Left lung (tissue), 10 donors: ENCODE results near the gene PFKP. TPM values are rescaled to one million over a fixed set of nuclear protein-coding genes. Genes with fewer than 3 reads are reported as not detected.

Experiments
- ATAC-seq: fragments of 200-7000 bp; cut with Tn5 transposase; one replicate; pipeline ENCODE4 v1.9.1; 2020; ENCODE audit warnings: moderate library complexity
- DNase-seq, 4 donors: peaks; one replicate each; pipeline ENCODE4 v3.0.0-alpha.2; 2013 to 2020
- H3K27ac ChIP-seq, 2 donors: fragments of 200-600 bp; sonication (generic) in 1 of 2; one replicate each; pipeline versions ENCODE4 v1.5.0 to v1.8.0; 2020 to 2021
- H3K27me3 ChIP-seq, 2 donors: fragments of 200-600 bp; sonication (generic) in 1 of 2; one replicate each; pipeline versions ENCODE4 v1.5.0 to v1.8.0; 2020 to 2021
- H3K36me3 ChIP-seq, 2 donors: fragments of 200-600 bp; sonication (generic) in 1 of 2; one replicate each; pipeline versions ENCODE4 v1.5.0 to v1.8.0; 2020 to 2021
- H3K4me1 ChIP-seq, 2 donors: fragments of 200-600 bp; one replicate each; pipeline ENCODE4 v1.8.0; 2021
- H3K4me3 ChIP-seq, 2 donors: fragments of 200-600 bp; sonication (generic) in 1 of 2; one replicate each; pipeline versions ENCODE4 v1.5.0 to v1.8.0; 2020 to 2021; ENCODE audit warnings: mild to moderate bottlenecking in 1 of 2
- H3K9me3 ChIP-seq, 2 donors: fragments of 200-600 bp; sonication (generic) in 1 of 2; one replicate each; pipeline versions ENCODE4 v1.5.0 to v1.8.0; 2020 to 2021
- intact Hi-C, 2 donors: fragments of 100-400 bp; cut with DNase I; formaldehyde crosslinking; loops; one replicate each; pipeline versions ENCODE4 v1.11.2 to v1.14.2; 2022
- polyA plus RNA-seq, 6 donors: library from polyadenylated mRNA; unstranded; fragments of 120-200 nt; gene quantifications; one replicate each; pipeline ENCODE4 v1.2.1, GENCODE V29; 2013; ENCODE audit not compliant: insufficient read length in 6 of 6
- total RNA-seq, 2 donors: library from RNA; stranded (reverse); fragmentation: NEBNext Ultra II Directional; extraction: Animal tissue kit (Norgen Biotek cat#: 25700); gene quantifications; one replicate each; pipeline ENCODE4 v1.2.1, GENCODE V29; 2021
- TF ChIP-seq, protein P1 (sequence below), 2 donors: fragments of 200-600 bp; sonication (generic) in 1 of 2; IDR thresholded peaks; one replicate each; pipeline versions ENCODE4 v1.5.0 to v1.8.0; 2021; ENCODE audit warnings: antibody characterized with exemption in 2 of 2
- donor health status: DM: no; HTN: yes; CAD: no.
- donor health status: DM: no; HTN: no; CAD: no.

Gene PFKP
- total and polyA plus RNA-seq, 8 donors, result 7.4 to 70.0 (median 11.2) TPM

GRCh38 chr10:3141351-3142005 lies 74.1 kb downstream of the PFKP start:
- H3K9me3 ChIP-seq, result no peaks in the 10 kb centered on the region
- TF ChIP-seq, protein P1, sequence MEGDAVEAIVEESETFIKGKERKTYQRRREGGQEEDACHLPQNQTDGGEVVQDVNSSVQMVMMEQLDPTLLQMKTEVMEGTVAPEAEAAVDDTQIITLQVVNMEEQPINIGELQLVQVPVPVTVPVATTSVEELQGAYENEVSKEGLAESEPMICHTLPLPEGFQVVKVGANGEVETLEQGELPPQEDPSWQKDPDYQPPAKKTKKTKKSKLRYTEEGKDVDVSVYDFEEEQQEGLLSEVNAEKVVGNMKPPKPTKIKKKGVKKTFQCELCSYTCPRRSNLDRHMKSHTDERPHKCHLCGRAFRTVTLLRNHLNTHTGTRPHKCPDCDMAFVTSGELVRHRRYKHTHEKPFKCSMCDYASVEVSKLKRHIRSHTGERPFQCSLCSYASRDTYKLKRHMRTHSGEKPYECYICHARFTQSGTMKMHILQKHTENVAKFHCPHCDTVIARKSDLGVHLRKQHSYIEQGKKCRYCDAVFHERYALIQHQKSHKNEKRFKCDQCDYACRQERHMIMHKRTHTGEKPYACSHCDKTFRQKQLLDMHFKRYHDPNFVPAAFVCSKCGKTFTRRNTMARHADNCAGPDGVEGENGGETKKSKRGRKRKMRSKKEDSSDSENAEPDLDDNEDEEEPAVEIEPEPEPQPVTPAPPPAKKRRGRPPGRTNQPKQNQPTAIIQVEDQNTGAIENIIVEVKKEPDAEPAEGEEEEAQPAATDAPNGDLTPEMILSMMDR (IDR thresholded peaks at IDR 0.05), result no peak
- no peak overlapping the region for H3K4me3 ChIP-seq
- DNase-seq, result no peak
- no peak for ATAC-seq
- no peak overlapping the region for H3K27ac ChIP-seq
- intact Hi-C loops, result no loop called here
- H3K27me3 ChIP-seq, result no peaks in the 10 kb centered on the region
- peaks cover 0 to 100% of the 10 kb centered on the region in 2 donors for H3K36me3 ChIP-seq
- H3K4me1 ChIP-seq, result no peaks in the 10 kb centered on the region

DNA sequence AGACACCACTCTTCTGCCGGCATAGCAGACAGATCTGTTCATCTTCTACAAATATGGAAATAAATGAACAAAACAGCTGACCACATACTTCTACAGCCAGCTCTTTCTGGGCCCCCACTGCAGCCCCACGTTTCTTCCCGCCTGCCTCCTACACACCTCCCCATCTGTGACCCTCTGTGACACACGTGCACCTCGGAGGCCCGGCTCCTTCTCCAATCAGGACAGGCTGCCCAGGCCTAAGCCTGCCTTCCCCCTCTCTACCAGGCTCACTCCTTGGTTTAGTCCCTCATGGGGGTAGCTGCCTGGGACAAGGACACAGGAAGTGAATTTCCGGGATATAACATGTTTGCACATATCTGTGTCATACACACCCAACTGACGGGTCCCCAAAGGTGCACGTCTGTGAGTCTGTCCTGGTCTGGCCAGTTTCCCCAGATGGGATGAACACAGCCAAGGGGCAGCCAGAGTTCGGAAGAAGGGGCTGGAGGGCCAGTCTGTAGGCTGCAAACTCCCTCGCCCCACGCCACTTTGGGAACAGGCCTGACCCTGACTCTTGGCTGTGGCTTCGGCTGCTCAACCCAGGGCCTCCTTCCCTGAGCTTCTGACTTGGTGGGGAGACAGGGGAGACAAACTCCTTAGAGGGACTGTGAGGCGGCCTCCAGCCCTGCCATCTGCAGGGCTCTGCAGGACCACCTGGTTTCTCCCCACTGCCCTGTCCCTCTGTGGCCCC lies 75.0 kb downstream of the PFKP start:
- Histone ChIP-seq H3K4me3 (no peak overlapping the region), H3K4me1 (no peaks in the 10 kb centered on the region), H3K36me3 (peaks cover 0 to 100% of the 10 kb centered on the region in 2 donors), H3K9me3 (no peaks in the 10 kb centered on the region), H3K27ac (no peak overlapping the region), H3K27me3 (no peaks in the 10 kb centered on the region)
- intact Hi-C loops, result no loop called here
- TF ChIP-seq, protein P1 (IDR thresholded peaks at IDR 0.05), result no peak
- no peak for DNase-seq
- no peak for ATAC-seq

GRCh38 chr10:3143366-3143765 lies 76.0 kb downstream of the PFKP start:
- Histone ChIP-seq H3K4me3 (no peak overlapping the region), H3K9me3 (no peaks in the 10 kb centered on the region), H3K36me3 (peaks cover 0 to 100% of the 10 kb centered on the region in 2 donors), H3K27ac (no peak overlapping the region), H3K4me1 (no peaks in the 10 kb centered on the region), H3K27me3 (no peaks in the 10 kb centered on the region)
- TF ChIP-seq, protein P1 (IDR thresholded peaks at IDR 0.05), result no peak
- peak in 1 of 4 donors; percentile 49 for DNase-seq
- ATAC-seq, result no peak
- intact Hi-C loops, result no loop called here

GRCh38 chr10:3143791-3144434 lies 76.6 kb downstream of the PFKP start:
- no peak overlapping the region for H3K27ac ChIP-seq
- intact Hi-C loops, result no loop called here
- ATAC-seq (no peak), DNase-seq (peak in 1 of 4 donors; percentile 51)
- no peaks in the 10 kb centered on the region for H3K9me3 ChIP-seq
- H3K4me3 ChIP-seq, result no peak overlapping the region
- TF ChIP-seq, protein P1 (IDR thresholded peaks at IDR 0.05), result no peak
- peaks cover 0 to 100% of the 10 kb centered on the region in 2 donors for H3K36me3 ChIP-seq
- no peaks in the 10 kb centered on the region for H3K4me1 ChIP-seq
- H3K27me3 ChIP-seq, result no peaks in the 10 kb centered on the region

- Histone ChIP-seq H3K9me3 (no peaks in the 10 kb centered on the region), H3K4me1 (no peaks in the 10 kb centered on the region), H3K27ac (no peak overlapping the region), H3K27me3 (no peaks in the 10 kb centered on the region), H3K36me3 (peaks cover 0 to 100% of the 10 kb centered on the region in 2 donors), H3K4me3 (no peak overlapping the region)
- ATAC-seq (no peak), DNase-seq (no peak)
- TF ChIP-seq, protein P1 (IDR thresholded peaks at IDR 0.05), result no peak
- intact Hi-C loops, result no loop called here
These were observed 78.0 kb downstream of the PFKP start for GRCh38 chr10:3145366-3145765.
